ENCODE measurements around the gene EXT2. TPM values are rescaled to one million over a fixed set of nuclear protein-coding genes. Genes with fewer than 3 reads are reported as not detected.

The EXT2 gene
- total RNA-seq, 2 donors from 2014 or later = 76.5 to 96.7 TPM

GRCh38 chr11:44286911-44287310 is 191.4 kb downstream of the EXT2 start:
- WGBS = 85% methylated on average over 10 of the region's 11 CpGs
- Histone ChIP-seq H3K4me1 (replicated peaks) (no peaks in the 10 kb centered on the region), H3K27ac (no peak overlapping the region), H3K36me3 (no peaks in the 10 kb centered on the region), H3K27me3 (replicated peaks; ENCODE audit: insufficient read depth) (no peaks in the 10 kb centered on the region), H3K9me3 (no peaks in the 10 kb centered on the region), H3K4me3 (no peak overlapping the region)
- TF ChIP-seq POLR2A (IDR thresholded peaks at IDR 0.05) (no peak), CTCF (IDR thresholded peaks at IDR 0.05) (no peak), POLR2AphosphoS5 (IDR thresholded peaks at IDR 0.05) (no peak)
- intact Hi-C loops (cut with DNase I) = loop anchor here (1.0 to 10.0 kb wide), 2 partner anchors 182 to 251 kb away; no protein-coding TSS in a partner anchor
- DNase-seq (ENCODE audit: low spot score) = no peak

DNA sequence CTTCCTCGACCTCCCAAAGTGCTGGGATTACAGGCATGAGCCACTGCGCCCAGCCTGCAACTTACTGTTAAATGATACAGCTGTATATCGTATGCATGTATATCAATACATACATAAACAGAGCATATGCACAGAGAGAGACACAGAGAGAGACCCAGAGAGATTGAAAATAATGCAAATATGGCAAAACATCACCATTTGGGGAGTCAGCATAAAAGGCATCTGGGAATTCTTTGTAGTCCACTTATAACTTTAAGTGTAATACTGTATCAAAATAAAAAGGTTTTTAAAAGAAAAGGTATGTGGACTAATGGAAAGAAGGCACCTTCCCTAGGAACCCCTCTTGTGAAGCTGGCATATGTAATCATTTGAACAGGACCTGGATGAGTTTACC is 192.7 kb downstream of the EXT2 start:
- Histone ChIP-seq H3K4me3 (no peak overlapping the region), H3K36me3 (no peaks in the 10 kb centered on the region), H3K27ac (no peak overlapping the region), H3K9me3 (no peaks in the 10 kb centered on the region), H3K27me3 (replicated peaks; ENCODE audit: insufficient read depth) (no peaks in the 10 kb centered on the region), H3K4me1 (replicated peaks) (no peaks in the 10 kb centered on the region)
- WGBS = 97% methylated on average over 3 of the region's 3 CpGs
- TF ChIP-seq POLR2AphosphoS5 (IDR thresholded peaks at IDR 0.05) = no peak
- no peak for TF ChIP-seq CTCF (IDR thresholded peaks at IDR 0.05)
- TF ChIP-seq POLR2A (IDR thresholded peaks at IDR 0.05) = no peak
- no peak for DNase-seq (ENCODE audit: low spot score)
- intact Hi-C loops (cut with DNase I) = loop anchor here (10.0 kb wide), 1 partner anchor 183 kb away; no protein-coding TSS in a partner anchor

DNA sequence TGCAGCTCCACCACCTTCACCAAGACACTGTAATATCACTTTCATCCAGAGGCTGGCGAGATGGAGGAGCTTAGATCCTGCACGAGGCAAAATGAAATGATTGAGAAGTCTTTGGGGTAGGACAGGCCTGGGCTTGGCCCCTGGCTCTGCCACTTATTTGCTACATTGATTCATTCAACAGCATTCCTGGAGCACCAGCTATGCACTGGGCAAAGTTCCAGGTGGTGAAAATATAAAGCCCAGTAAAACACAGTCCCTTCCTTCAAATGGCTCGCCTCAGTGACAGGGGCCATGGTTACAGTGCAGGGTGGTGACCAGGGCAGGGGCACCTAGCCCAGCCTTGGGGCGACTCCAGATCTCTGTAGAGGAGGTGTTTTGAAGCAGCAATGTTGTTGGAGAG is 194.7 kb downstream of the EXT2 start:
- Histone ChIP-seq H3K36me3 (no peaks in the 10 kb centered on the region), H3K4me3 (no peak overlapping the region), H3K27ac (no peak overlapping the region), H3K9me3 (no peaks in the 10 kb centered on the region), H3K27me3 (replicated peaks; ENCODE audit: insufficient read depth) (no peaks in the 10 kb centered on the region), H3K4me1 (replicated peaks) (no peaks in the 10 kb centered on the region)
- WGBS = 46% methylated on average over 4 of the region's 4 CpGs
- intact Hi-C loops (cut with DNase I) = no loop called here
- TF ChIP-seq POLR2A (IDR thresholded peaks at IDR 0.05) (no peak), POLR2AphosphoS5 (IDR thresholded peaks at IDR 0.05) (peak; percentile 25)
- peak; percentile 67 for DNase-seq (ENCODE audit: low spot score)

Other genes with a start within 250 kb of the EXT2 start
- gene ALKBH3, start 214.8 kb upstream of the EXT2 start, total RNA-seq = 10 to 100 TPM; 37.6 to 55.7 TPM
- 100 to 1,000 TPM in 1 of 2 donors, 10 to 100 TPM in 1; 21.4 to 268 TPM for gene C11orf96, start 153.0 kb upstream of the EXT2 start, total RNA-seq
- not detected for gene ACCSL, start 47.7 kb upstream of the EXT2 start, total RNA-seq
- 10 to 100 TPM; 18.2 to 31.8 TPM for gene ACCS, start 29.4 kb upstream of the EXT2 start, total RNA-seq
- under 1 TPM; 0.17 to 0.36 TPM for gene ALX4, start 214.5 kb downstream of the EXT2 start, total RNA-seq